GM19351 (cell line): ENCODE data around the gene CSNK1D.

Experiments used
- ATAC-seq: cut with Tn5 transposase; IDR thresholded peaks from one replicate; pipeline ENCODE4 v1.9.1; 2021; ENCODE audit warnings: mild to moderate bottlenecking, moderate library complexity; ENCODE audit not compliant: unreplicated experiment

Gene CSNK1D

GRCh38 chr17:82253179-82253544 is 20.3 kb downstream of the CSNK1D start:
- ATAC-seq = no peak

- no peak for ATAC-seq
Observed at GRCh38 chr17:82252511-82253178, 20.9 kb downstream of the CSNK1D start.

- no peak for ATAC-seq
Observed at GRCh38 chr17:82250868-82251500, 22.5 kb downstream of the CSNK1D start.

GRCh38 chr17:82249896-82250581 is 23.5 kb downstream of the CSNK1D start:
- ATAC-seq = no peak

- ATAC-seq = no peak
Observed at GRCh38 chr17:82248815-82249674, 24.5 kb downstream of the CSNK1D start.

GRCh38 chr17:82247856-82248671 is 25.4 kb downstream of the CSNK1D start:
- ATAC-seq = no peak

- ATAC-seq = no peak
Observed at GRCh38 chr17:82247182-82247823, 26.2 kb downstream of the CSNK1D start.

GRCh38 chr17:82246365-82247181 is 26.9 kb downstream of the CSNK1D start:
- ATAC-seq = no peak

- no peak for ATAC-seq
Observed at GRCh38 chr17:82246040-82246364, 27.5 kb downstream of the CSNK1D start.

GRCh38 chr17:82245134-82246039 is 28.1 kb downstream of the CSNK1D start:
- no peak for ATAC-seq

- ATAC-seq = no peak
Observed at GRCh38 chr17:82244413-82245133, 28.9 kb downstream of the CSNK1D start.

- no peak for ATAC-seq
Observed at GRCh38 chr17:82243648-82244412, 29.7 kb downstream of the CSNK1D start.

- no peak for ATAC-seq
Observed at GRCh38 chr17:82242977-82243647, 30.4 kb downstream of the CSNK1D start.

GRCh38 chr17:82242698-82242976 is 30.9 kb downstream of the CSNK1D start:
- ATAC-seq = no peak

GRCh38 chr17:82241926-82242697 is 31.4 kb downstream of the CSNK1D start:
- no peak for ATAC-seq
